Measurements from ENCODE around the gene EPAS1. TPM values are rescaled to one million over a fixed set of nuclear protein-coding genes. Genes with fewer than 3 reads are reported as not detected.
A peak's percentile ranks its signal among the peaks of the same experiment; 100 is the strongest.

The EPAS1 gene
- total and polyA plus RNA-seq, 2 of the 13 experiments (the other 11 are each of a cell fraction or from before 2014, with no cell fraction given) = 47.1 to 182 TPM

GRCh38 chr2:46315103-46315890 lies 18.1 kb downstream of the EPAS1 start (continued):
- TF ChIP-seq SMARCC2 (IDR thresholded peaks at IDR 0.05) (no peak), SMAD3 (CRISPR knock-in tag; IDR thresholded peaks at IDR 0.05) (peak; percentile 91; the same call in 1 of the 2 replicates), GLI4 (CRISPR knock-in tag; IDR thresholded peaks at IDR 0.05; ENCODE audit: borderline replicate concordance) (peak; percentile 66; the same call in 1 of the 2 replicates), KMT2A (CRISPR knock-in tag; IDR thresholded peaks at IDR 0.05) (peak; percentile 96), ZNF275 (CRISPR knock-in tag; IDR thresholded peaks at IDR 0.05; ENCODE audit: borderline replicate concordance) (peak; percentile 93), HIC2 (CRISPR knock-in tag; IDR thresholded peaks at IDR 0.05; ENCODE audit: low read depth) (peak; percentile 93), ZGPAT (CRISPR knock-in tag; IDR thresholded peaks at IDR 0.05) (peak; percentile 93), RFXAP (CRISPR knock-in tag; IDR thresholded peaks at IDR 0.05; ENCODE audit: borderline replicate concordance) (peak; percentile 88), ZBTB10 (CRISPR knock-in tag; IDR thresholded peaks at IDR 0.05; ENCODE audit: borderline replicate concordance) (peak; percentile 36; the same call in 1 of the 2 replicates), ZNF83 (CRISPR knock-in tag; IDR thresholded peaks at IDR 0.05; ENCODE audit: borderline replicate concordance) (peak; percentile 78; the same call in 1 of the 2 replicates), SP4 (CRISPR knock-in tag; IDR thresholded peaks at IDR 0.05) (peak; percentile 75), CCDC6 (CRISPR knock-in tag; IDR thresholded peaks at IDR 0.05) (peak; percentile 96; the same call in 1 of the 2 replicates), TIGD3 (CRISPR knock-in tag; IDR thresholded peaks at IDR 0.05; ENCODE audit: borderline replicate concordance) (peak; percentile 83; the same call in 1 of the 2 replicates), EHMT2 (IDR thresholded peaks at IDR 0.05; ENCODE audit: borderline replicate concordance, low read depth, low read length) (peak; percentile 35; the same call in 1 of the 2 replicates), TEF (CRISPR knock-in tag; IDR thresholded peaks at IDR 0.05) (peak; percentile 98), ARHGAP35 (CRISPR knock-in tag; IDR thresholded peaks at IDR 0.05; ENCODE audit: borderline replicate concordance) (peak; percentile 68), MXD3 (CRISPR knock-in tag; IDR thresholded peaks at IDR 0.05) (peak; percentile 67; the same call in 1 of the 2 replicates), ATF1 (CRISPR knock-in tag; IDR thresholded peaks at IDR 0.05) (peak; percentile 73)
